HTR-8/SVneo (cell line): ENCODE data around the gene RUSF1.

Experiments used
- DNase-seq: peaks from one replicate; pipeline ENCODE4 v3.0.0; 2011; ENCODE audit warnings: low spot score, mixed read lengths; ENCODE audit not compliant: insufficient read length
- FAIRE-seq: peaks from 2 replicates; lab custom pipeline; 2011; peaks lifted over from hg19 to GRCh38; lab: Jason Lieb, UNC

The RUSF1 gene

GRCh38 chr16:31473264-31473984 is 34.8 kb downstream of the RUSF1 start:
- no peak for FAIRE-seq
- DNase-seq = no peak

GRCh38 chr16:31472709-31473203 is 35.4 kb downstream of the RUSF1 start:
- DNase-seq = peak; percentile 89
- FAIRE-seq = peak; percentile 31

- DNase-seq (peak; percentile 77), FAIRE-seq (peak; percentile 64)
Observed at GRCh38 chr16:31471875-31472708, 36.1 kb downstream of the RUSF1 start, which contains the start of gene TGFB1I1. TSS of gene TGFB1I1 (plus strand) at chr16:31472152. CDS start at chr16:31472189, 37 bp downstream.

- FAIRE-seq = peak; percentile 40
- no peak for DNase-seq
Observed at GRCh38 chr16:31471241-31471874, 36.8 kb downstream of the RUSF1 start.

GRCh38 chr16:31470615-31471014 is 37.6 kb downstream of the RUSF1 start:
- DNase-seq (no peak), FAIRE-seq (no peak)

GRCh38 chr16:31467858-31468257 is 40.3 kb downstream of the RUSF1 start:
- DNase-seq (no peak), FAIRE-seq (no peak)

- FAIRE-seq (no peak), DNase-seq (no peak)
Observed at GRCh38 chr16:31467151-31467773, 40.9 kb downstream of the RUSF1 start.

- FAIRE-seq (no peak), DNase-seq (no peak)
Observed at GRCh38 chr16:31466381-31466841, 41.8 kb downstream of the RUSF1 start.

GRCh38 chr16:31465788-31466370 is 42.3 kb downstream of the RUSF1 start:
- FAIRE-seq (no peak), DNase-seq (no peak)

GRCh38 chr16:31464781-31465260 is 43.4 kb downstream of the RUSF1 start:
- DNase-seq = no peak
- no peak for FAIRE-seq

GRCh38 chr16:31464348-31464769 is 43.8 kb downstream of the RUSF1 start:
- DNase-seq = no peak
- FAIRE-seq = no peak

GRCh38 chr16:31461921-31462804 is 46.0 kb downstream of the RUSF1 start:
- DNase-seq (no peak), FAIRE-seq (no peak)

- no peak for DNase-seq
- no peak for FAIRE-seq
Observed at GRCh38 chr16:31461201-31461920, 46.8 kb downstream of the RUSF1 start.

GRCh38 chr16:31460582-31461002 is 47.6 kb downstream of the RUSF1 start:
- FAIRE-seq (no peak), DNase-seq (no peak)

GRCh38 chr16:31459687-31460581 is 48.3 kb downstream of the RUSF1 start:
- DNase-seq (peak; percentile 98), FAIRE-seq (no peak)

- peak; percentile 93 for DNase-seq
- peak; percentile 97 for FAIRE-seq
Observed at GRCh38 chr16:31458844-31459686, 49.1 kb downstream of the RUSF1 start, which contains the start of gene ARMC5. TSS of gene ARMC5 (plus strand) at chr16:31459501. CDS start at chr16:31459525, 24 bp downstream.
